Activated CD8-positive, alpha-beta T cell treated with anti-CD3 and anti-CD28 coated beads for 36 hours (primary cell): ENCODE results near the gene ZDHHC13. TPM values are rescaled to one million over a fixed set of nuclear protein-coding genes. Genes with fewer than 3 reads are reported as not detected.
A peak's percentile ranks its signal among the peaks of the same experiment; 100 is the strongest.
"Not testable (repeated sequence)": the region's sequence is repeated elsewhere in the genome, so short reads cannot be mapped to it uniquely, and the experiment has no call there.

Source experiments
- ATAC-seq: fragments of 200-7000 bp; cut with Tn5 transposase; one replicate; pipeline ENCODE4 v1.10.0; 2021; ENCODE audit warnings: mild to moderate bottlenecking, moderate library complexity
- CTCF ChIA-PET: fragments of 350-600 bp; sonication (Branson Sonifier 250); formaldehyde crosslinking; loops from one replicate; lab custom pipeline; 2021; ENCODE audit warnings: antibody characterized with exemption; lab: Charles Lee
- POLR2A ChIA-PET: fragments of 350-600 bp; sonication (Branson Sonifier 250); formaldehyde crosslinking; loops from one replicate; lab custom pipeline; 2021; ENCODE audit warnings: antibody characterized with exemption; lab: Charles Lee
- DNase-seq: peaks from one replicate; pipeline ENCODE4 v3.0.0-alpha.2; 2020
- H3K27ac Mint-ChIP-seq: one replicate; pipeline ENCODE4 v1.8.0; 2021; ENCODE audit warnings: mild to moderate bottlenecking, mixed read lengths
- H3K27me3 Mint-ChIP-seq: one replicate; pipeline ENCODE4 v1.8.0; 2021; ENCODE audit warnings: mixed read lengths
- H3K36me3 Mint-ChIP-seq: one replicate; pipeline ENCODE4 v1.8.0; 2021; ENCODE audit warnings: low read depth, mixed read lengths
- H3K4me1 Mint-ChIP-seq: one replicate; pipeline ENCODE4 v1.8.0; 2021; ENCODE audit warnings: low read depth, mixed read lengths
- H3K4me3 Mint-ChIP-seq: one replicate; pipeline ENCODE4 v1.8.0; 2021; ENCODE audit warnings: mild to moderate bottlenecking, moderate library complexity, mixed read lengths
- H3K9me3 Mint-ChIP-seq: one replicate; pipeline ENCODE4 v1.8.0; 2021; ENCODE audit warnings: mixed read lengths
- intact Hi-C: fragments of 100-400 bp; cut with micrococcal nuclease; formaldehyde crosslinking; loops from one replicate; pipeline ENCODE4 v1.10.0; 2022
- total RNA-seq, 2 experiments: library from RNA; stranded (reverse); gene quantifications; one replicate each; pipeline ENCODE4 v1.2.3, GENCODE V29; 2021
- TF ChIP-seq, protein P1 (sequence below): fragments of 200-600 bp; IDR thresholded peaks from one replicate; pipeline ENCODE4 v1.8.0; 2022; ENCODE audit warnings: antibody characterized with exemption, mild to moderate bottlenecking

Gene ZDHHC13
- total RNA-seq, 2 experiments from 2014 or later: 16.7 to 17.2 TPM

DNA sequence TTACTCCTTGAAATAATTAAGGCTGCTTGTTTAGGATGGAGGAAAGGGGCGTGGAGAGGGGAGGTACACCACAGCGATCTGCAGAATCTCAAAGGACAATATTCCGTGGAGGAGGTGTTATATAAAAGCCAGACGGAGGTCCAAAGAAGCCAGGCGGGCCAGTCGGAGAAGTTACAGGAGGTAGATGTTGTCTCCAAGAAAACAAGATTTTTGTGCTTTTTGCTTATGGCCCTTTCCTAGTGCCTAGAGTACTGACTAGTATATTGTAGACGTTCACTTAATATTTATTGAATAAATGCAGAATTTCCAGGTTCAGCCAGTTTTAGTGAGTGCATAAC, 761 bp downstream of the ZDHHC13 start:
- POLR2A ChIA-PET: interaction anchor here (0.6 kb wide), 1 partner anchor 98 kb away, joined by 4 read pairs; no protein-coding TSS in a partner anchor
- Mint-ChIP-seq H3K4me3 (peak overlapping the region; percentile 87), H3K9me3 (no peaks in the 10 kb centered on the region), H3K36me3 (peaks cover 22% of the 10 kb centered on the region), H3K27me3 (no peaks in the 10 kb centered on the region), H3K27ac (peak overlapping the region; percentile 57), H3K4me1 (peaks cover 49% of the 10 kb centered on the region)
- DNase-seq: no peak
- TF ChIP-seq, protein P1, sequence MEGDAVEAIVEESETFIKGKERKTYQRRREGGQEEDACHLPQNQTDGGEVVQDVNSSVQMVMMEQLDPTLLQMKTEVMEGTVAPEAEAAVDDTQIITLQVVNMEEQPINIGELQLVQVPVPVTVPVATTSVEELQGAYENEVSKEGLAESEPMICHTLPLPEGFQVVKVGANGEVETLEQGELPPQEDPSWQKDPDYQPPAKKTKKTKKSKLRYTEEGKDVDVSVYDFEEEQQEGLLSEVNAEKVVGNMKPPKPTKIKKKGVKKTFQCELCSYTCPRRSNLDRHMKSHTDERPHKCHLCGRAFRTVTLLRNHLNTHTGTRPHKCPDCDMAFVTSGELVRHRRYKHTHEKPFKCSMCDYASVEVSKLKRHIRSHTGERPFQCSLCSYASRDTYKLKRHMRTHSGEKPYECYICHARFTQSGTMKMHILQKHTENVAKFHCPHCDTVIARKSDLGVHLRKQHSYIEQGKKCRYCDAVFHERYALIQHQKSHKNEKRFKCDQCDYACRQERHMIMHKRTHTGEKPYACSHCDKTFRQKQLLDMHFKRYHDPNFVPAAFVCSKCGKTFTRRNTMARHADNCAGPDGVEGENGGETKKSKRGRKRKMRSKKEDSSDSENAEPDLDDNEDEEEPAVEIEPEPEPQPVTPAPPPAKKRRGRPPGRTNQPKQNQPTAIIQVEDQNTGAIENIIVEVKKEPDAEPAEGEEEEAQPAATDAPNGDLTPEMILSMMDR: no peak
- intact Hi-C loops: no loop called here
- ATAC-seq: no peak
- CTCF ChIA-PET: interaction anchor here (1.0 kb wide), 1 partner anchor 47 kb away, joined by 3 read pairs; no protein-coding TSS in a partner anchor

DNA sequence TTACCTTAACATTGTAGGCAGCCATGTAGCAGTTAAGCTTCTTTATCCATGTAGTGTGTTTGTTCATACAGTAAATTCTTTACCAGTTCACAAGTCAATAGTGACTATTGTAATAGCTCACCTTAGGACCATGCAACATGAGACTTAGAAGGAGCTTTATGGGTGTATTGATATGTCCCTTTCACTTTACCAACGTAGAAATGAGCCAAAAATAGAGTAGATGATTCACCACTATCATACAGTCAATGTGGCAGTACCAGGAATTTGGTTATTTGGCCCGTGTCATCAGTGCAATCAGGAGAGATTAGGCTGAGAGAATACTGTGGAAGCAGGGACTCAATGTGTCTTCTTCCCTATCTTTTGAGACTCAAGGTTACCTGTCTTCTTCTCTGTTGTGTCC, 4.7 kb downstream of the ZDHHC13 start:
- TF ChIP-seq, protein P1: no peak
- intact Hi-C loops: no loop called here
- CTCF ChIA-PET: interaction anchor here (0.7 to 1.4 kb wide), 4 partner anchors 24 to 51 kb away, joined by 3 to 5 read pairs (median 3); no protein-coding TSS in a partner anchor
- no peak overlapping the region for H3K4me3 Mint-ChIP-seq
- no peak overlapping the region for H3K27ac Mint-ChIP-seq
- no peaks in the 10 kb centered on the region for H3K27me3 Mint-ChIP-seq
- POLR2A ChIA-PET: no interaction called here
- H3K36me3 Mint-ChIP-seq: peaks cover 41% of the 10 kb centered on the region
- ATAC-seq (peak; percentile 11), DNase-seq (no peak)
- peaks cover 47% of the 10 kb centered on the region for H3K4me1 Mint-ChIP-seq
- H3K9me3 Mint-ChIP-seq: no peaks in the 10 kb centered on the region

- TF ChIP-seq, protein P1: no peak
- Mint-ChIP-seq H3K36me3 (peaks cover 50% of the 10 kb centered on the region), H3K9me3 (peaks cover 4% of the 10 kb centered on the region), H3K4me3 (no peak overlapping the region), H3K27me3 (no peaks in the 10 kb centered on the region), H3K27ac (no peak overlapping the region), H3K4me1 (peaks cover 41% of the 10 kb centered on the region)
- ChIA-PET POLR2A (no interaction called here), CTCF (interaction anchor here (0.6 to 1.1 kb wide), 4 partner anchors 13 to 46 kb away, joined by 3 to 4 read pairs (median 3); no protein-coding TSS in a partner anchor)
- intact Hi-C loops: no loop called here
- DNase-seq (no peak), ATAC-seq (no peak)
Observed at GRCh38 chr11:19122960-19123615, 6.1 kb downstream of the ZDHHC13 start.

DNA sequence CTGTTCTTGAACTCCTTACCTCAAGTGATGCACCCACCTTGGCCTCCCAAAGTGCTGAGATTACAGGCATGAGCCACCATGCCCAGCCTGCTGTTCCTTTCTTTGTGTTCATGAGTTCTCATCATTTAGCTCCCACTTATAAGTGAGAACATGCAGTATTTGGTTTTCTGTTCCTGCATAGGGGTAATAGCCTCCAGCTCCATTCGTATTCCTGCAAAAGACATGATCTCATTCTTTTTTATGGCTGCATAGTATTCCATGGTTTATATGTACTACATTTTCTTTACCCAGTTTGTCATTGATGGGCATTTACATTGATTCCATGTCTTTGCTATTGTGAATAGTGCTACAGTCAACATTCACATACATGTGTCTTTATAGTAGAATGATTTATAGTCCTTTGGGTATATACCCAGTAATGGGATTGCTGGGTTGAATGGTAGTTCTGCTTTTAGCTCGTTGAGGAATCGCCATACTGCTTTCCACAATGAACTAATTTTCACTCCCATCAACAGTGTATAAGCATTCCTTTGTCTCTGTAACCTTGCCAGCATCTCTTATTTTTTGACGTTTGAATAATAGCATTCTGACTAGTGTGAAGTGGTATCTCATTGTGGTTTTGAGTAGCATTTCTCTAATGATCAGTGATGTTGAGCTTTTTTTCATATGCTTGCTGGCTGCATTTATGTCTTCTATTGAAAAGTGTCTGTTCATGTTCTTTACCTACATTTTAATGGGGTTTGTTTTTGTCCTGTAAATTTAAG, 9.8 kb downstream of the ZDHHC13 start:
- H3K27me3 Mint-ChIP-seq, ATAC-seq, DNase-seq, H3K4me3 Mint-ChIP-seq, H3K9me3 Mint-ChIP-seq, H3K27ac Mint-ChIP-seq, H3K4me1 Mint-ChIP-seq, intact Hi-C loops: not testable (repeated sequence)
- CTCF ChIA-PET: interaction anchor here (1.2 to 1.9 kb wide), 2 partner anchors 10 to 56 kb away, joined by 4 to 5 read pairs; partner anchors contain the start of gene ZDHHC13
- H3K36me3 Mint-ChIP-seq: peaks cover 57% of the 10 kb centered on the region
- POLR2A ChIA-PET: interaction anchor here (0.6 kb wide), 1 partner anchor 335 kb away, joined by 3 read pairs; no protein-coding TSS in a partner anchor

GRCh38 chr11:19134004-19134403, 17.0 kb downstream of the ZDHHC13 start:
- Mint-ChIP-seq H3K27ac (no peak overlapping the region), H3K4me3 (no peak overlapping the region), H3K4me1 (peaks cover 2% of the 10 kb centered on the region), H3K36me3 (peaks cover 45% of the 10 kb centered on the region), H3K27me3 (no peaks in the 10 kb centered on the region), H3K9me3 (peaks cover 13% of the 10 kb centered on the region)
- intact Hi-C loops: no loop called here
- ChIA-PET CTCF (interaction anchor here (1.0 kb wide), 1 partner anchor 9 kb away, joined by 3 read pairs; no protein-coding TSS in a partner anchor), POLR2A (no interaction called here)
- no peak for ATAC-seq
- TF ChIP-seq, protein P1: no peak
- DNase-seq: no peak

DNA sequence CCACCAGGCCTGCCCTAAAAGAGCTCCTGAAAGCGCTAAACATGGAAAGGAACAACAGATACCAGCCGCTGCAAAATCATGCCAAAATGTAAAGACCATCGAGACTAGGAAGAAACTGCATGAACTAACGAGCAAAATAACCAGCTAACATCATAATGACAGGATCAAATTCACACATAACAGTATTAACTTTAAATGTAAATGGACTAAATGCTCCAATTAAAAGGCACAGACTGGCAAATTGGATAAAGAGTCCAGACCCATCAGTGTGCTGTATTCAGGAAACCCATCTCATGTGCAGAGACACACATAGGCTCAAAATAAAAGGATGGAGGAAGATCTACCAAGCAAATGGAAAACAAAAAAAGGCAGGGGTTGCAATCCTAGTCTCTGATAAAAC, 19.9 kb downstream of the ZDHHC13 start:
- DNase-seq, H3K27ac Mint-ChIP-seq, POLR2A ChIA-PET, intact Hi-C loops, ATAC-seq, H3K9me3 Mint-ChIP-seq, H3K4me1 Mint-ChIP-seq, H3K27me3 Mint-ChIP-seq, CTCF ChIA-PET, H3K4me3 Mint-ChIP-seq: not testable (repeated sequence)
- peaks cover 24% of the 10 kb centered on the region for H3K36me3 Mint-ChIP-seq
